Spleen (tissue), 11 donors: ENCODE measurements around the gene OR13A1. TPM values are rescaled to one million over a fixed set of nuclear protein-coding genes. Genes with fewer than 3 reads are reported as not detected.
A peak's percentile ranks its signal among the peaks of the same experiment; 100 is the strongest.

Experiments
- DNase-seq: peaks from one replicate; pipeline ENCODE4 v3.0.0-alpha.2; 2020
- H3K27ac ChIP-seq, 8 donors: fragments of 200-600 bp; sonication (generic) in 7 of 8; 1 replicate in 4 of 8; 2 replicates in 4 of 8; pipeline versions ENCODE4 v1.5.0 to v1.8.0; 2016 to 2021; ENCODE audit warnings: inconsistent platforms in 4 of 8, mild to moderate bottlenecking in 4 of 8, moderate library complexity in 1 of 8
- H3K27me3 ChIP-seq, 7 donors: fragments of 200-600 bp; sonication (generic) in 6 of 7; replicated peaks in 1 of 7; 1 replicate in 4 of 7; 2 replicates in 3 of 7; pipeline versions ENCODE4 v1.5.0 to v1.8.0; 2016 to 2021; ENCODE audit warnings: inconsistent platforms in 3 of 7, mild to moderate bottlenecking in 1 of 7
- H3K36me3 ChIP-seq, 6 donors: fragments of 200-600 bp; sonication (generic) in 5 of 6; 1 replicate in 4 of 6; 2 replicates in 2 of 6; pipeline versions ENCODE4 v1.5.0 to v1.8.0; 2016 to 2021; ENCODE audit warnings: inconsistent platforms in 2 of 6
- H3K4me1 ChIP-seq, 6 donors: fragments of 200-600 bp; sonication (generic) in 5 of 6; 1 replicate in 3 of 6; 2 replicates in 3 of 6; pipeline versions ENCODE4 v1.5.0 to v1.8.0; 2016 to 2021; ENCODE audit warnings: inconsistent platforms in 3 of 6
- H3K4me3 ChIP-seq, 8 donors: fragments of 200-600 bp; sonication (generic) in 7 of 8; 1 replicate in 4 of 8; 2 replicates in 4 of 8; pipeline versions ENCODE4 v1.5.0 to v1.8.0; 2016 to 2021; ENCODE audit warnings: inconsistent platforms in 4 of 8, mild to moderate bottlenecking in 4 of 8, moderate library complexity in 2 of 8
- H3K9me3 ChIP-seq, 8 donors: fragments of 200-600 bp; sonication (generic) in 7 of 8; 1 replicate in 4 of 8; 2 replicates in 4 of 8; pipeline versions ENCODE4 v1.5.0 to v1.8.0; 2016 to 2021; ENCODE audit warnings: inconsistent platforms in 4 of 8
- POLR2A ChIP-seq, 3 donors: fragments of 450-650 bp; IDR thresholded peaks; one replicate each; pipeline ENCODE4 v1.5.1; 2017; ENCODE audit warnings: antibody characterized with exemption in 3 of 3, mild to moderate bottlenecking in 1 of 3
- POLR2AphosphoS5 ChIP-seq, 3 donors: sonication (generic); formaldehyde crosslinking; IDR thresholded peaks; one replicate each; pipeline ENCODE4 v1.5.1; 2017; ENCODE audit warnings: antibody characterized with exemption in 3 of 3
- WGBS, 5 donors: extraction: QIAGEN DNeasy Blood & Tissue Kit in 3 of 5; methylation state at CpG; one replicate each; pipeline versions ENCODE4 v1.1.5 to v1.1.7; 2013 to 2018; 5-methylcytosine and 5-hydroxymethylcytosine counted together
- intact Hi-C: fragments of 100-400 bp; cut with DNase I; formaldehyde crosslinking; loops from one replicate; pipeline ENCODE4 v1.15.0; 2023; ENCODE audit warnings: low total_unique reads
- polyA plus RNA-seq, 3 donors: library from polyadenylated mRNA; stranded (reverse); fragments of 200-250 nt; gene quantifications; one replicate each; pipeline ENCODE4 v1.2.1, GENCODE V29; 2013
- total RNA-seq, 7 donors: library from RNA; depleted of rRNA in 3 of 7; stranded (reverse); fragments of >200 nt in 3 of 7; fragmentation: NEBNext Ultra II Directional in 4 of 7; extraction: Animal tissue kit (Norgen Biotek cat#: 25700) in 4 of 7; gene quantifications; one replicate each; pipeline versions ENCODE4 v1.1.0 to v1.2.1, GENCODE V29; 2016 to 2021
- TF ChIP-seq, protein P1 (sequence below), 11 experiments: fragments of 200-600 bp in 7 of 11; fragments of 450-650 bp in 4 of 11; sonication (generic) in 4 of 11; IDR thresholded peaks in 8 of 11; conservative IDR thresholded peaks in 3 of 11; 1 replicate in 7 of 11; 2 replicates in 4 of 11; pipeline versions ENCODE4 v1.4.0 to v1.8.0; 2016 to 2021; ENCODE audit warnings: antibody characterized with exemption in 11 of 11, inconsistent platforms in 4 of 11, mild to moderate bottlenecking in 1 of 11
- donor health status: healthy with polysubstance abuse.
- donor health status: DM: no; HTN: no; CAD: no; lungs with moderate emphysema.
- donor health status: DM: no; HTN: no; CAD: no.
- donor health status: Bipolar disorder and iron deficiency.
- donor health status: healthy.
- donor health status: DM: no; HTN: no; CAD: no.
- donor health status: DM: yes; HTN: yes; CAD: no.

OR13A1 gene
- total and polyA plus RNA-seq, 10 donors = 0.13 to 3.8 (median 0.68) TPM; not detected in 1

DNA sequence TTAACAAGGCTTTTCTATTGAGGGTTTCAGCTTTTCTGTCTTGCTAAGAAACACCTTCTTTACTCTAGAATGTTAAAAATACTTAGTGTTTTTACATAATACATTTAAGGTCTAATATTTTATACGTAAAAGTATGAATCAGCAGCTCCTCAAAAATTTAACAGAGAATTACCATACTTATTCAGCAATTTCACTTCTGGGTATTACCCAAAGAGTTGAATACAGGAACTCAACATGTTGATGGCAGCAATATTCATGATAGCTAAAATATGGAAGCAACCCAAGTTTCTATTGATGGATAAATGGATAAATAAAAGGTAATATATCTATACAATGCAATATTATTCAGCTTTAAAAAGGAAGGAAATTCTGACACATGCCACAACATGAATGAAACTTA lies 9.7 kb upstream of the OR13A1 start:
- Histone ChIP-seq H3K27ac (no peak overlapping the region), H3K9me3 (peaks cover 0 to 32% (median 21%) of the 10 kb centered on the region in 8 donors), H3K36me3 (no peaks in the 10 kb centered on the region), H3K27me3 (no peaks in the 10 kb centered on the region), H3K4me1 (no peaks in the 10 kb centered on the region), H3K4me3 (no peak overlapping the region)
- 72 to 89% (median 77%) methylated on average over 1 of the region's 1 CpG for WGBS, 5 donors
- TF ChIP-seq, protein P1, sequence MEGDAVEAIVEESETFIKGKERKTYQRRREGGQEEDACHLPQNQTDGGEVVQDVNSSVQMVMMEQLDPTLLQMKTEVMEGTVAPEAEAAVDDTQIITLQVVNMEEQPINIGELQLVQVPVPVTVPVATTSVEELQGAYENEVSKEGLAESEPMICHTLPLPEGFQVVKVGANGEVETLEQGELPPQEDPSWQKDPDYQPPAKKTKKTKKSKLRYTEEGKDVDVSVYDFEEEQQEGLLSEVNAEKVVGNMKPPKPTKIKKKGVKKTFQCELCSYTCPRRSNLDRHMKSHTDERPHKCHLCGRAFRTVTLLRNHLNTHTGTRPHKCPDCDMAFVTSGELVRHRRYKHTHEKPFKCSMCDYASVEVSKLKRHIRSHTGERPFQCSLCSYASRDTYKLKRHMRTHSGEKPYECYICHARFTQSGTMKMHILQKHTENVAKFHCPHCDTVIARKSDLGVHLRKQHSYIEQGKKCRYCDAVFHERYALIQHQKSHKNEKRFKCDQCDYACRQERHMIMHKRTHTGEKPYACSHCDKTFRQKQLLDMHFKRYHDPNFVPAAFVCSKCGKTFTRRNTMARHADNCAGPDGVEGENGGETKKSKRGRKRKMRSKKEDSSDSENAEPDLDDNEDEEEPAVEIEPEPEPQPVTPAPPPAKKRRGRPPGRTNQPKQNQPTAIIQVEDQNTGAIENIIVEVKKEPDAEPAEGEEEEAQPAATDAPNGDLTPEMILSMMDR (IDR thresholded peaks at IDR 0.05 in 8 of 11, conservative IDR thresholded peaks at IDR 0.05 in 3 of 11) = no peak
- TF ChIP-seq POLR2A (IDR thresholded peaks at IDR 0.05) (no peak), POLR2AphosphoS5 (IDR thresholded peaks at IDR 0.05) (no peak)
- intact Hi-C loops = no loop called here
- DNase-seq = no peak

DNA sequence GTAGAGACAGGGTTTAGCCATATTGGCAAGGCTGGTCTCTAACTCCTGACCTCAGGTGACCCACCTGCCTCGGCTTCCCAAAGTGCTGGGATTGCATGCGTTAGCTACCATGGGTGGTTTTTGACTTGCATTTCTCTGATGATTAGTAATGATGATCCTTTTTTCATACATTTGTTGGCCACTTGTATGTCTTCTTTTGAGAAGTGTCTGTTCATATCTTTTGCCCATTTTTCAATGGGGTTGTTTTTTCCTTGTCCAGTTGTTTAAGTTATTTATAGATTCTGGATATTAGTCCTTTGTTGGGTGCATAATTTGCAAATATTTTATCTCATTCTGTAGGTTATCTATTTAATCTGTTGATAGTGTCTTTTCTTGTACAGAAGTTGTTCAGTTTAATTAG lies 4.3 kb upstream of the OR13A1 start:
- Histone ChIP-seq H3K27ac (no peak overlapping the region), H3K9me3 (peaks cover 0 to 19% (median 7%) of the 10 kb centered on the region in 8 donors), H3K27me3 (no peaks in the 10 kb centered on the region), H3K4me1 (no peaks in the 10 kb centered on the region), H3K36me3 (no peaks in the 10 kb centered on the region), H3K4me3 (no peak overlapping the region)
- TF ChIP-seq POLR2A (IDR thresholded peaks at IDR 0.05) = no peak
- TF ChIP-seq POLR2AphosphoS5 (IDR thresholded peaks at IDR 0.05) = no peak
- TF ChIP-seq, protein P1 (IDR thresholded peaks at IDR 0.05 in 8 of 11, conservative IDR thresholded peaks at IDR 0.05 in 3 of 11) = no peak
- intact Hi-C loops = no loop called here
- no peak for DNase-seq
- WGBS, 5 donors = 91 to 96% (median 95%) methylated on average over 2 of the region's 2 CpGs

DNA sequence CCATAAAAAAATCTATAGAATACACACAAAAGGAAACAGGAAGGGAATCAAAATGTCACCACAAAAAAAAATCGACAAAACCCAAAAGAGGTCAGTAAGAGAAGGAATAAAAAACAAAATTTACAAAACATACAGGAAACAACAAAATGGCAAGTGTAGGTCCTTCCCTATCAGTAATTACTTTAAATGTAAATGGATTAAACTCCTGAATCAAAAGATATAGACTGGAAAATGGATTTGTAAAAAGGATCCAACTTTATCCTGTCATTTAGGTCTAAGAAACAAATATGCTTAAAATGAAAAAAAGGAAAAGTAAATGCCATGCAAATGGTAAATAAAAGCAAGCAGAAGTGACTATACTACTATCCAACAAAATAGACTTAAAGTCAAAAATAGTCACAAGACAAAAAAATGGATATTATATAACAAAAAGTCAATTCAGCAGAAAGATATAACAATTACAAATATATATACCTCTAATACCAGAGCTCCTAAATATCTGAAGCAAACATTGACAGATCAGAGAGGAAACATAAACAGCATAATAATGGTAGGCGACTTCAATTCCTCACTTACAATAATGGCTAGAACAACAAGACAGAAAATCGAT lies 2.0 kb downstream of the OR13A1 start:
- H3K4me1 ChIP-seq = no peaks in the 10 kb centered on the region
- DNase-seq = no peak
- WGBS, 5 donors = 77 to 91% (median 84%) methylated on average over 3 of the region's 3 CpGs
- H3K4me3 ChIP-seq = no peak overlapping the region
- no peak overlapping the region for H3K27ac ChIP-seq
- H3K27me3 ChIP-seq = no peaks in the 10 kb centered on the region
- TF ChIP-seq POLR2A (IDR thresholded peaks at IDR 0.05) (no peak), POLR2AphosphoS5 (IDR thresholded peaks at IDR 0.05) (no peak)
- TF ChIP-seq, protein P1 (IDR thresholded peaks at IDR 0.05 in 8 of 11, conservative IDR thresholded peaks at IDR 0.05 in 3 of 11) = no peak
- intact Hi-C loops = no loop called here
- H3K9me3 ChIP-seq = peaks cover 0 to 31% (median 18%) of the 10 kb centered on the region in 8 donors
- no peaks in the 10 kb centered on the region for H3K36me3 ChIP-seq

DNA sequence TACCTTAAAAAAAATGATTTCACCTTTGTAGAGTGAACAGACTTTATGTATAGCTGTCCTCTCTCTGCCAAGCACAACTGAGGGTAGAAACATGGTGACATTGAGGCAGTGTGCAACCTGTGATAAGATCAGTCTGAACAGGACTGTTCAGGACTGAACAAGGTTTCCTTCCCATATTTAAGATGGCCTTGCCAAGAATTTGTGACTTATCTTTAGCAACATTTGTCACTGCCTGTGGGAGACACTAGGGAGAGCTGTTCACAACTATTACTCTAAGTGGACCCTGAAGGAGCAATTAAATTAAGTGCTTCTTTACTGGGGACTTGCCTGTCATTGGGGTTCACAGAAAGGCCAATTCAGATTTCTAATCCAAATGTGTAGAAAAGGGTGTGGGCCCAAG lies 6.7 kb downstream of the OR13A1 start:
- no peaks in the 10 kb centered on the region for H3K4me1 ChIP-seq
- no peak for TF ChIP-seq POLR2A (IDR thresholded peaks at IDR 0.05)
- TF ChIP-seq, protein P1 (IDR thresholded peaks at IDR 0.05 in 8 of 11, conservative IDR thresholded peaks at IDR 0.05 in 3 of 11) = peak in 4 of 11 experiments; percentile 9 to 23 (median 18)
- intact Hi-C loops = no loop called here
- no peak overlapping the region for H3K4me3 ChIP-seq
- no peaks in the 10 kb centered on the region for H3K27me3 ChIP-seq
- no peak overlapping the region for H3K27ac ChIP-seq
- peaks cover 0 to 25% (median 18%) of the 10 kb centered on the region in 8 donors for H3K9me3 ChIP-seq
- DNase-seq = no peak
- H3K36me3 ChIP-seq = no peaks in the 10 kb centered on the region
